Brain microvascular endothelial cell (primary cell): ENCODE data around the gene TRPC4.

Source experiments
- DNase-seq: peaks from one replicate; pipeline ENCODE4 v3.0.0-alpha.2; 2020
- H3K27ac ChIP-seq: fragments of 250-450 bp; sonication (Bioruptor Pico); 2 replicates; pipeline ENCODE4 v1.5.1; 2020; ENCODE audit warnings: mild to moderate bottlenecking, moderate library complexity
- H3K27me3 ChIP-seq: fragments of 250-450 bp; sonication (Bioruptor Pico); replicated peaks from 2 replicates; pipeline ENCODE4 v1.5.1; 2020; ENCODE audit warnings: mild to moderate bottlenecking
- H3K36me3 ChIP-seq: fragments of 250-450 bp; sonication (Bioruptor Pico); replicated peaks from 2 replicates; pipeline ENCODE4 v1.5.1; 2020; ENCODE audit warnings: mild to moderate bottlenecking
- H3K4me3 ChIP-seq: 2 replicates; pipeline ENCODE4 v1.5.1; 2011; ENCODE audit warnings: low read depth, mild to moderate bottlenecking, control low read depth, low read length, moderate library complexity
- CTCF ChIP-seq: IDR thresholded peaks from 2 replicates; pipeline ENCODE4 v1.5.1; 2011; ENCODE audit warnings: low read depth, mild to moderate bottlenecking, moderate library complexity, low read length, control low read depth, inconsistent platforms; ENCODE audit errors: missing control alignments
- in situ Hi-C: cut with HindIII; loops from 2 replicates; pipeline ENCODE4 v1.10.0; 2017; ENCODE audit warnings: low sequenced_read_pairs, low pct_ligation_motif_present

Gene TRPC4

GRCh38 chr13:37627428-37627827 is 242.1 kb downstream of the TRPC4 start:
- TF ChIP-seq CTCF, result no peak
- DNase-seq, result no peak
- Histone ChIP-seq H3K27ac (no peak overlapping the region), H3K27me3 (no peaks in the 10 kb centered on the region), H3K4me3 (no peak overlapping the region), H3K36me3 (no peaks in the 10 kb centered on the region)
- in situ Hi-C loops, result no loop called here

GRCh38 chr13:37621811-37622361 is 247.7 kb downstream of the TRPC4 start:
- Histone ChIP-seq H3K4me3 (no peak overlapping the region), H3K27me3 (no peaks in the 10 kb centered on the region), H3K36me3 (no peaks in the 10 kb centered on the region), H3K27ac (no peak overlapping the region)
- in situ Hi-C loops, result no loop called here
- no peak for TF ChIP-seq CTCF
- no peak for DNase-seq

- Histone ChIP-seq H3K27me3 (no peaks in the 10 kb centered on the region), H3K4me3 (no peak overlapping the region), H3K36me3 (no peaks in the 10 kb centered on the region), H3K27ac (peak overlapping the region; percentile 99)
- in situ Hi-C loops, result no loop called here
- DNase-seq, result peak; percentile 45
- no peak for TF ChIP-seq CTCF
Measured at GRCh38 chr13:37618554-37618953, 251.0 kb downstream of the TRPC4 start.

- Histone ChIP-seq H3K27me3 (no peaks in the 10 kb centered on the region), H3K27ac (peak overlapping the region; percentile 99), H3K4me3 (no peak overlapping the region), H3K36me3 (no peaks in the 10 kb centered on the region)
- peak; percentile 90 for DNase-seq
- TF ChIP-seq CTCF, result no peak
- in situ Hi-C loops, result no loop called here
Measured at GRCh38 chr13:37617173-37617572, 252.4 kb downstream of the TRPC4 start.

GRCh38 chr13:37616131-37616530 is 253.4 kb downstream of the TRPC4 start:
- no peak for TF ChIP-seq CTCF
- Histone ChIP-seq H3K36me3 (no peaks in the 10 kb centered on the region), H3K27ac (peak overlapping the region; percentile 99), H3K27me3 (no peaks in the 10 kb centered on the region), H3K4me3 (no peak overlapping the region)
- in situ Hi-C loops, result no loop called here
- DNase-seq, result peak; percentile 22

GRCh38 chr13:37615276-37615675 is 254.3 kb downstream of the TRPC4 start:
- Histone ChIP-seq H3K4me3 (no peak overlapping the region), H3K36me3 (no peaks in the 10 kb centered on the region), H3K27me3 (no peaks in the 10 kb centered on the region), H3K27ac (peak overlapping the region; percentile 99)
- no peak for DNase-seq
- in situ Hi-C loops, result no loop called here
- TF ChIP-seq CTCF, result no peak
